ENCODE data around the gene TLX2. TPM values are rescaled to one million over a fixed set of nuclear protein-coding genes. Genes with fewer than 3 reads are reported as not detected.

The TLX2 gene
- total RNA-seq, 1 experiment from 2014 or later: 3.1 TPM

DNA sequence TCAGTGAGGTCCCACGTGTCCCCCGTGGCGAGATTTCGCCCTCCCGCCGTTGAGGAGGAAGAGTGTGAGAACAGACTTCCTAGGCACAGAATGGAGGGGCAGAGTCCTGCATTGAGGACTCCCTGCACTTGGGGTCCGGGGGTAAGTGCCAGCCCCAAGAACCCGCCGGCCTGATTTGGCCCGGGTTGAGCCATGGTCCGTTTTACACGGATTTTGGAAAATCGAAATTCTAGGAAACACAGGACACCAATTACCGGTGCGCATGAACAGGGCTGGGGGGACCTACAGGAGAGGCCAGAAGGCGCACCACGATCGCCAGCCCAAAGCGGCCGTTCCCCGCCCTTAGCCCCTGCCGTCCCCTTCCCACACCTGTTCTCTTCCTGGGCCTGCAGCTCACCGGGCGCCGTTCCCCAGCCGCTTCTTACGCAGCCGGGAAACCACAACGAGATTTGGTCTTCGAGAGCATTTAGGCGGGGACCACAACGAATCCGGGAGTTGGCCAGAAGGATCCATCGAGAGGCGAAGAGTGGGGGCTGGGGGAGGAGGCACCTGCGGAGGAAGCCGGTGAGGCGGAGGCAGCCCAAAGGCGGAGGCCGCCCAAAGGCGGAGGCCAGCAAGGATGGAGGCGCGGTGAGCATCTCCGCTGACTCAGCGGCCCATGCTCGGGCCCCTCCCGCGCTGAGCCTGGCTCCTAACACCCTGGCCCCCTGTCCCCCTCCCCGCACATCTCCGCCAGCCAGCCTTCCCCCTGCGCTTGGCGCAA, 464 bp upstream of the TLX2 start:
- no peaks in the 10 kb centered on the region for H4K20me1 ChIP-seq (ENCODE audit: low read length)
- H3K9me3 ChIP-seq (ENCODE audit: low read length): no peaks in the 10 kb centered on the region
- peak; percentile 49 for DNase-seq
- no peaks in the 10 kb centered on the region for H3K79me2 ChIP-seq (ENCODE audit: low read length)
- peak overlapping the region; percentile 33; the same call in 1 of the 2 replicates for H3K9ac ChIP-seq (ENCODE audit: low read length)
- peak overlapping the region; percentile 82 for H3K4me2 ChIP-seq (ENCODE audit: low read length)
- POLR2A ChIA-PET (ENCODE audit: unreplicated experiment): no interaction called here
- no peak overlapping the region for H3K27ac ChIP-seq (ENCODE audit: low read length)
- H3F3A ChIP-seq (ENCODE audit: low read length, unreplicated experiment): no peaks in the 10 kb centered on the region
- TF ChIP-seq EZH2phosphoT487 (IDR thresholded peaks at IDR 0.05; ENCODE audit: borderline replicate concordance, low read length) (no peak), EZH2 (IDR thresholded peaks at IDR 0.05; ENCODE audit: low read length, unreplicated experiment) (no peak)
- TF ChIP-seq, protein P1, sequence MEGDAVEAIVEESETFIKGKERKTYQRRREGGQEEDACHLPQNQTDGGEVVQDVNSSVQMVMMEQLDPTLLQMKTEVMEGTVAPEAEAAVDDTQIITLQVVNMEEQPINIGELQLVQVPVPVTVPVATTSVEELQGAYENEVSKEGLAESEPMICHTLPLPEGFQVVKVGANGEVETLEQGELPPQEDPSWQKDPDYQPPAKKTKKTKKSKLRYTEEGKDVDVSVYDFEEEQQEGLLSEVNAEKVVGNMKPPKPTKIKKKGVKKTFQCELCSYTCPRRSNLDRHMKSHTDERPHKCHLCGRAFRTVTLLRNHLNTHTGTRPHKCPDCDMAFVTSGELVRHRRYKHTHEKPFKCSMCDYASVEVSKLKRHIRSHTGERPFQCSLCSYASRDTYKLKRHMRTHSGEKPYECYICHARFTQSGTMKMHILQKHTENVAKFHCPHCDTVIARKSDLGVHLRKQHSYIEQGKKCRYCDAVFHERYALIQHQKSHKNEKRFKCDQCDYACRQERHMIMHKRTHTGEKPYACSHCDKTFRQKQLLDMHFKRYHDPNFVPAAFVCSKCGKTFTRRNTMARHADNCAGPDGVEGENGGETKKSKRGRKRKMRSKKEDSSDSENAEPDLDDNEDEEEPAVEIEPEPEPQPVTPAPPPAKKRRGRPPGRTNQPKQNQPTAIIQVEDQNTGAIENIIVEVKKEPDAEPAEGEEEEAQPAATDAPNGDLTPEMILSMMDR (conservative IDR thresholded peaks at IDR 0.05; ENCODE audit: low read depth, low read length): no peak
- CTCF ChIA-PET: interaction anchor here (0.8 kb wide), 1 partner anchor 30 kb away, joined by 7 read pairs; no protein-coding TSS in a partner anchor
- peak overlapping the region; percentile 69 for H3K4me3 ChIP-seq (ENCODE audit: low read length)
- H2AFZ ChIP-seq (ENCODE audit: low read length): peak overlapping the region; percentile 91
- H3K27me3 ChIP-seq (ENCODE audit: low read length): no peaks in the 10 kb centered on the region
- H3K9me2 ChIP-seq (replicated peaks; ENCODE audit: low read length): no peaks in the 10 kb centered on the region
- no TSS peak for BruUV-seq (replicated peaks)
- ATAC-seq: peak; percentile 59
- 0 out of 2 replicates have a peak, but pooled peaks cover 3% of the 10 kb centered on the region for H3K4me1 ChIP-seq (ENCODE audit: insufficient read depth, low read length)
- intact Hi-C loops (cut with micrococcal nuclease): no loop called here
- no peaks in the 10 kb centered on the region for H3K36me3 ChIP-seq (ENCODE audit: low read depth, low read length)

DNA sequence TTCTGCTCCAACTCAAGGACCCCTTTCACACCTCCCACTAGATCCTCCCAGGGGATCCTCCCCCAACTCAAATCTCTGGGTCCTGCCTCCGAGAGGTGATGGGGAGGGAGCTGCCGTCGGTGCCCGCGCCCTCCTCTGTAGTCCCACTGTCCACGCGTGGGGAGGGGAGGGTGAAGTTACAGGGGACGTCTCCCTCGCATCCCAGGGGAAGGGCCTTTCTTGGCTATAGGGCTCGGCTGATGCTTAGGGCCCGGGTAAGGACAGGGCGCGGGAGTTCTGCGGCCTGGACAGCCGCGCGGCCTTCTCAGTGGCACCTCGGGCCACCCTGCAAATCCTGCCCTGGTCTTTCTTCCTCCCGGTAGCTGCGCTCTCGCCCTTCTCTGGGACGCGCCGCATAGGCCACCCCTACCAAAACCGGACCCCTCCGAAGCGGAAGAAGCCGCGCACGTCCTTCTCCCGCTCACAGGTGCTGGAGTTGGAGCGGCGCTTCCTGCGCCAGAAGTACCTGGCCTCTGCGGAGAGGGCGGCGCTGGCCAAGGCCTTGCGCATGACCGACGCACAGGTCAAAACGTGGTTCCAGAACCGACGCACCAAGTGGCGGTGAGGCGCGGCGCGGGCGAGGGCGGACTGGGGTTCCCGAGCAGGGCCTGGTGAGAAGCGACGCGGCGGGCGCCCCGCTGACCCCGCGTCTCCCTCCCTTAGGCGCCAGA, 1.2 kb downstream of the TLX2 start:
- Histone ChIP-seq H3K9ac (ENCODE audit: low read length) (no peak overlapping the region), H3K9me2 (replicated peaks; ENCODE audit: low read length) (no peaks in the 10 kb centered on the region), H3F3A (ENCODE audit: low read length, unreplicated experiment) (no peaks in the 10 kb centered on the region), H3K9me3 (ENCODE audit: low read length) (no peaks in the 10 kb centered on the region), H2AFZ (ENCODE audit: low read length) (no peak overlapping the region), H3K4me2 (ENCODE audit: low read length) (no peak overlapping the region), H4K20me1 (ENCODE audit: low read length) (no peaks in the 10 kb centered on the region), H3K79me2 (ENCODE audit: low read length) (no peaks in the 10 kb centered on the region), H3K36me3 (ENCODE audit: low read depth, low read length) (no peaks in the 10 kb centered on the region), H3K27ac (ENCODE audit: low read length) (no peak overlapping the region), H3K4me3 (ENCODE audit: low read length) (no peak overlapping the region), H3K4me1 (ENCODE audit: insufficient read depth, low read length) (0 out of 2 replicates have a peak, but pooled peaks cover 3% of the 10 kb centered on the region), H3K27me3 (ENCODE audit: low read length) (no peaks in the 10 kb centered on the region)
- intact Hi-C loops (cut with micrococcal nuclease): no loop called here
- ATAC-seq (no peak), DNase-seq (no peak)
- CTCF ChIA-PET: no interaction called here
- no peak for TF ChIP-seq EZH2 (IDR thresholded peaks at IDR 0.05; ENCODE audit: low read length, unreplicated experiment)
- TF ChIP-seq EZH2phosphoT487 (IDR thresholded peaks at IDR 0.05; ENCODE audit: borderline replicate concordance, low read length): no peak
- POLR2A ChIA-PET (ENCODE audit: unreplicated experiment): no interaction called here
- BruUV-seq (replicated peaks): no TSS peak

DNA sequence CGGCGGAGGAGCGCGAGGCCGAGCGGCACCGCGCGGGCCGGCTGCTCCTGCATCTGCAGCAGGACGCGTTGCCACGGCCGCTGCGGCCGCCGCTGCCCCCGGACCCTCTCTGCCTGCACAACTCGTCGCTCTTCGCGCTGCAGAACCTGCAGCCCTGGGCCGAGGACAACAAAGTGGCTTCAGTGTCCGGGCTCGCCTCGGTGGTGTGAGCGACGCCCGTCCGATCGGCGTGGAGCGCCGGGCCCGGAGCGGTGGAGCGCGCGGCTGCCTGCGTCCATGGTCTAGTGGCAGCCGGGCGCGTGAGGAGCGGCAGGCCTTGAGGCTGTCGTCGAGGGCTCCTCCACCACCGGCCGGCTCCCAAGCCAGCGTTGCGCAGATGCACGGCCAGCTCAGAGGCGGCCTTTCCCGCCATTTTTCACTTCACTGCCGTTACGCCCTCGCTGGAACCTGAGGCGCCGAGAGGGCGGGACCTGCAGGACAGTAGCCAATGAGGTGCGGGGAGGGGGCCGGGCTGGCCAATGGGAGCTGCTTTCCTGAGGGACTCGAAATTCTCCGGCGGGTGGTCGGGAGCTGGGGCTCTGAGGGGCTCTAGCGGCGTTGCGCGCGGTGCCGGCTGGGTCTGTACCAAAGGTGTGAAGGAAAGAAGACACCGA, 1.9 kb downstream of the TLX2 start:
- intact Hi-C loops (cut with micrococcal nuclease): no loop called here
- CTCF ChIA-PET: no interaction called here
- Histone ChIP-seq H3K4me1 (ENCODE audit: insufficient read depth, low read length) (0 out of 2 replicates have a peak, but pooled peaks cover 3% of the 10 kb centered on the region), H3F3A (ENCODE audit: low read length, unreplicated experiment) (no peaks in the 10 kb centered on the region), H3K9ac (ENCODE audit: low read length) (no peak overlapping the region), H3K4me3 (ENCODE audit: low read length) (no peak overlapping the region), H3K27ac (ENCODE audit: low read length) (no peak overlapping the region), H3K9me3 (ENCODE audit: low read length) (no peaks in the 10 kb centered on the region), H3K27me3 (ENCODE audit: low read length) (no peaks in the 10 kb centered on the region), H4K20me1 (ENCODE audit: low read length) (no peaks in the 10 kb centered on the region), H3K79me2 (ENCODE audit: low read length) (no peaks in the 10 kb centered on the region), H3K4me2 (ENCODE audit: low read length) (no peak overlapping the region), H3K9me2 (replicated peaks; ENCODE audit: low read length) (no peaks in the 10 kb centered on the region), H2AFZ (ENCODE audit: low read length) (no peak overlapping the region), H3K36me3 (ENCODE audit: low read depth, low read length) (no peaks in the 10 kb centered on the region)
- no peak for DNase-seq
- TF ChIP-seq EZH2phosphoT487 (IDR thresholded peaks at IDR 0.05; ENCODE audit: borderline replicate concordance, low read length) (no peak), EZH2 (IDR thresholded peaks at IDR 0.05; ENCODE audit: low read length, unreplicated experiment) (no peak)
- TF ChIP-seq, protein P1 (conservative IDR thresholded peaks at IDR 0.05; ENCODE audit: low read depth, low read length): no peak
- POLR2A ChIA-PET (ENCODE audit: unreplicated experiment): no interaction called here
- BruUV-seq (replicated peaks): no TSS peak
- no peak for ATAC-seq
